Adrenal gland (tissue), 12 donors: Measurements from ENCODE around the gene NVL. TPM values are rescaled to one million over a fixed set of nuclear protein-coding genes. Genes with fewer than 3 reads are reported as not detected.

Experiments used
- DNase-seq, 7 donors: peaks; one replicate each; pipeline ENCODE4 v3.0.0-alpha.2; 2019 to 2020
- H3K27ac ChIP-seq, 5 donors: fragments of 200-600 bp; sonication (generic) in 4 of 5; 1 replicate in 3 of 5; 2 replicates in 2 of 5; pipeline versions ENCODE4 v1.5.1 to v1.8.0; 2016 to 2020; ENCODE audit warnings: mild to moderate bottlenecking in 1 of 5
- H3K27me3 ChIP-seq: fragments of 200-600 bp; 2 replicates; pipeline ENCODE4 v1.8.0; 2021
- H3K36me3 ChIP-seq, 2 donors: fragments of 200-600 bp; replicated peaks in 1 of 2; 1 replicate in 1 of 2; 2 replicates in 1 of 2; pipeline versions ENCODE4 v1.5.1 to v1.8.0; 2018 to 2022
- H3K4me1 ChIP-seq, 2 donors: fragments of 200-600 bp; replicated peaks in 1 of 2; 1 replicate in 1 of 2; 2 replicates in 1 of 2; pipeline versions ENCODE4 v1.5.1 to v1.8.0; 2018 to 2021
- H3K4me3 ChIP-seq, 4 donors: fragments of 200-600 bp; sonication (generic) in 3 of 4; one replicate each; pipeline ENCODE4 v1.5.1; 2016 to 2018
- H3K9me3 ChIP-seq, 3 donors: fragments of 200-600 bp; sonication (generic) in 1 of 3; replicated peaks in 1 of 3; 1 replicate in 2 of 3; 2 replicates in 1 of 3; pipeline versions ENCODE4 v1.5.1 to v1.8.0; 2016 to 2021
- CTCF ChIP-seq, 6 experiments: fragments of 450-650 bp in 4 of 6; fragments of 200-600 bp in 2 of 6; sonication (generic) in 1 of 6; IDR thresholded peaks; 1 replicate in 5 of 6; 2 replicates in 1 of 6; pipeline versions ENCODE4 v1.5.1 to v1.8.0; 2016 to 2021; ENCODE audit warnings: antibody characterized with exemption in 6 of 6, mild to moderate bottlenecking in 2 of 6, moderate library complexity in 1 of 6
- POLR2A ChIP-seq, 2 donors: fragments of 450-650 bp; IDR thresholded peaks; one replicate each; pipeline ENCODE4 v1.6.1; 2017; ENCODE audit warnings: antibody characterized with exemption in 2 of 2, mild to moderate bottlenecking in 2 of 2, moderate library complexity in 1 of 2
- WGBS, 4 donors: extraction: QIAGEN DNeasy Blood & Tissue Kit in 2 of 4; methylation state at CpG; one replicate each; pipeline versions ENCODE4 v1.1.5 to v1.1.7; 2013 to 2017; 5-methylcytosine and 5-hydroxymethylcytosine counted together
- intact Hi-C, 2 donors: fragments of 100-400 bp; cut with DNase I; formaldehyde crosslinking; loops; one replicate each; pipeline versions ENCODE4 v1.14.1 to v1.15.0; 2022 to 2023
- polyA plus RNA-seq, 3 donors: library from polyadenylated mRNA; stranded (reverse); fragments of 200-250 nt in 2 of 3; fragments of 350-450 nt in 1 of 3; fragmentation: Illumina TruSeq in 1 of 3; extraction: RNeasy Lipid Tissue Mini Kit (QIAGEN cat#74804) in 1 of 3; gene quantifications; one replicate each; pipeline ENCODE4 v1.2.3, GENCODE V29; 2013 to 2014
- total RNA-seq, 9 donors: library from RNA; depleted of rRNA in 4 of 9; stranded (reverse); fragments of >200 nt in 4 of 9; fragments of 120-200 nt in 1 of 9; fragmentation: NEBNext Ultra II Directional in 1 of 9; extraction: Animal tissue kit (Norgen Biotek cat#: 25700) in 1 of 9; gene quantifications; one replicate each; pipeline versions ENCODE4 v1.1.0 to v1.2.4, GENCODE V29; 2013 to 2023
- donor health status: healthy with polysubstance abuse.
- donor health status: Bipolar disorder and iron deficiency.
- donor health status: DM: yes; HTN: yes; CAD: no.
- donor health status: DM: no; HTN: no; CAD: no.
- donor health status: DM: no; HTN: no; CAD: no.
- donor health status: DM: yes; HTN: yes; CAD: no.

NVL gene
- total and polyA plus RNA-seq, 12 donors = 12.0 to 77.0 (median 20.9) TPM

GRCh38 chr1:224182866-224183590 lies 146.9 kb downstream of the NVL start, which contains the start of gene DEGS1:
TSS of gene DEGS1 (plus strand) at chr1:224183240. CDS start at chr1:224183337, 97 bp downstream.
- Histone ChIP-seq H3K36me3 (no peaks in the 10 kb centered on the region), H3K4me1 (peaks cover 9 to 18% of the 10 kb centered on the region in 2 donors), H3K9me3 (no peaks in the 10 kb centered on the region), H3K27ac (peak within 1 kb of the TSS; percentile 67 to 99 (median 90)), H3K4me3 (peak within 1 kb of the TSS; percentile 56 to 98 (median 74)), H3K27me3 (no peaks in the 10 kb centered on the region)
- peak; percentile 76 to 96 (median 87) for DNase-seq
- TF ChIP-seq POLR2A (IDR thresholded peaks at IDR 0.05) (peak; percentile 79 to 84), CTCF (IDR thresholded peaks at IDR 0.05) (no peak)
- intact Hi-C loops = no loop called here
- WGBS, 4 donors = 0% methylated on average over 23 to 94 of the region's 94 CpGs

- 63 to 73% (median 67%) methylated on average over 22 of the region's 22 CpGs for WGBS, 4 donors
- Histone ChIP-seq H3K36me3 (no peaks in the 10 kb centered on the region), H3K9me3 (no peaks in the 10 kb centered on the region), H3K27me3 (no peaks in the 10 kb centered on the region), H3K27ac (peak overlapping the region; percentile 67 to 99 (median 90)), H3K4me1 (peaks cover 9 to 18% of the 10 kb centered on the region in 2 donors), H3K4me3 (peak overlapping the region; percentile 56 to 98 (median 74))
- DNase-seq = no peak
- TF ChIP-seq CTCF (IDR thresholded peaks at IDR 0.05) = no peak
- no peak for TF ChIP-seq POLR2A (IDR thresholded peaks at IDR 0.05)
- intact Hi-C loops = no loop called here
Observed at GRCh38 chr1:224182057-224182865, 147.7 kb downstream of the NVL start.

- Histone ChIP-seq H3K9me3 (no peaks in the 10 kb centered on the region), H3K4me3 (no peak overlapping the region), H3K27me3 (no peaks in the 10 kb centered on the region), H3K27ac (no peak overlapping the region), H3K4me1 (peaks cover 9 to 18% of the 10 kb centered on the region in 2 donors), H3K36me3 (no peaks in the 10 kb centered on the region)
- TF ChIP-seq POLR2A (IDR thresholded peaks at IDR 0.05) = no peak
- no peak for TF ChIP-seq CTCF (IDR thresholded peaks at IDR 0.05)
- intact Hi-C loops = no loop called here
- 91 to 98% (median 94%) methylated on average over 4 of the region's 4 CpGs for WGBS, 4 donors
- DNase-seq = no peak
Observed at GRCh38 chr1:224181453-224181810, 148.5 kb downstream of the NVL start.

- 91 to 95% (median 93%) methylated on average over 11 of the region's 11 CpGs for WGBS, 4 donors
- Histone ChIP-seq H3K4me1 (peaks cover 9 to 18% of the 10 kb centered on the region in 2 donors), H3K36me3 (no peaks in the 10 kb centered on the region), H3K27me3 (no peaks in the 10 kb centered on the region), H3K4me3 (no peak overlapping the region), H3K27ac (no peak overlapping the region), H3K9me3 (no peaks in the 10 kb centered on the region)
- TF ChIP-seq CTCF (IDR thresholded peaks at IDR 0.05) = no peak
- no peak for TF ChIP-seq POLR2A (IDR thresholded peaks at IDR 0.05)
- no peak for DNase-seq
- intact Hi-C loops = no loop called here
Observed at GRCh38 chr1:224180783-224181452, 149.1 kb downstream of the NVL start.
